AG04450 (cell line): ENCODE data around the gene SHISA9. TPM values are rescaled to one million over a fixed set of nuclear protein-coding genes. Genes with fewer than 3 reads are reported as not detected.

Source experiments
- CTCF ChIA-PET: fragments of 300-600, 350-600 bp; formaldehyde crosslinking; extraction: SDS; loops from one replicate; lab custom pipeline; 2022; ENCODE audit warnings: antibody characterized with exemption, inconsistent platforms; lab: Charles Lee
- POLR2A ChIA-PET: fragments of 350-600 bp; formaldehyde crosslinking; extraction: SDS; loops from one replicate; lab custom pipeline; 2021; ENCODE audit warnings: antibody characterized with exemption, inconsistent platforms; lab: Yijun Ruan, JAX
- DNase-seq: peaks from one replicate; pipeline ENCODE4 v3.0.0-alpha.2; 2011; ENCODE audit warnings: low read depth, low spot score
- H3K27ac ChIP-seq: one replicate; pipeline ENCODE4 v1.5.1; 2012; ENCODE audit warnings: low read depth, low read length, control low read depth
- H3K27me3 ChIP-seq: one replicate; pipeline ENCODE4 v1.6.0; 2012; ENCODE audit warnings: low read length; ENCODE audit not compliant: control insufficient read depth, insufficient read depth
- H3K4me3 ChIP-seq: 2 replicates; pipeline ENCODE4 v1.5.1; 2011; ENCODE audit warnings: mild to moderate bottlenecking, low read depth, low read length, control low read depth
- H3K9me3 ChIP-seq: 2 replicates; pipeline ENCODE4 v1.5.1; 2012; ENCODE audit warnings: low read length; ENCODE audit not compliant: control insufficient read depth, insufficient read depth
- polyA plus RNA-seq: library from polyadenylated mRNA; depleted of rRNA; stranded (reverse); fragments of >200 nt; gene quantifications from 2 replicates; pipeline ENCODE4 v1.2.3, GENCODE V29; 2011
- TF ChIP-seq, protein P1 (sequence below): IDR thresholded peaks from 2 replicates; pipeline ENCODE4 v1.5.1; 2011; ENCODE audit warnings: low read depth, low read length, control low read depth, inconsistent platforms

The SHISA9 gene
- polyA plus RNA-seq, 1 experiment = not detected

DNA sequence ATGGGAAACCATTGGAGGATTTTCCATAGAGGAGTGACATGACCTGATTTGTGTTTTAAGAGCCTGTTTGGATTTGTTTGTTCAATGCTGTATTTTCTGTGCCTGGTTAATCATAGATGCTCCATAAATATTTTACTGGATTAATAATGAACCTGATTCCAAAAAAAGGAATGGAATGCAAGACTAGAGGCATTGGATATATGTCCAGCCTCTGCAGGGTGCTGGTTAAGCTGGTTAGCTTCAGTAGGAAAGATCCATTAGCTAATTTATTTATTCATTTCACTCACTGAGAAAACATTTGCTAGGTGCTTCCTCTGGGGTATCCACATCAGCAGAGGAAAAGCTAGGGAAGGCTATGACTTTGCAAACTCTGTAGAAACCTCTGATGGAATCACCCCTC is 57.7 kb downstream of the SHISA9 start:
- Histone ChIP-seq H3K9me3 (peaks cover 29% of the 10 kb centered on the region), H3K27me3 (no peaks in the 10 kb centered on the region), H3K27ac (no peak overlapping the region), H3K4me3 (no peak overlapping the region)
- TF ChIP-seq, protein P1, sequence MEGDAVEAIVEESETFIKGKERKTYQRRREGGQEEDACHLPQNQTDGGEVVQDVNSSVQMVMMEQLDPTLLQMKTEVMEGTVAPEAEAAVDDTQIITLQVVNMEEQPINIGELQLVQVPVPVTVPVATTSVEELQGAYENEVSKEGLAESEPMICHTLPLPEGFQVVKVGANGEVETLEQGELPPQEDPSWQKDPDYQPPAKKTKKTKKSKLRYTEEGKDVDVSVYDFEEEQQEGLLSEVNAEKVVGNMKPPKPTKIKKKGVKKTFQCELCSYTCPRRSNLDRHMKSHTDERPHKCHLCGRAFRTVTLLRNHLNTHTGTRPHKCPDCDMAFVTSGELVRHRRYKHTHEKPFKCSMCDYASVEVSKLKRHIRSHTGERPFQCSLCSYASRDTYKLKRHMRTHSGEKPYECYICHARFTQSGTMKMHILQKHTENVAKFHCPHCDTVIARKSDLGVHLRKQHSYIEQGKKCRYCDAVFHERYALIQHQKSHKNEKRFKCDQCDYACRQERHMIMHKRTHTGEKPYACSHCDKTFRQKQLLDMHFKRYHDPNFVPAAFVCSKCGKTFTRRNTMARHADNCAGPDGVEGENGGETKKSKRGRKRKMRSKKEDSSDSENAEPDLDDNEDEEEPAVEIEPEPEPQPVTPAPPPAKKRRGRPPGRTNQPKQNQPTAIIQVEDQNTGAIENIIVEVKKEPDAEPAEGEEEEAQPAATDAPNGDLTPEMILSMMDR = no peak
- ChIA-PET CTCF (interaction anchor here (0.6 kb wide), 1 partner anchor 904 kb away, joined by 4 read pairs; no protein-coding TSS in a partner anchor), POLR2A (no interaction called here)
- DNase-seq = no peak

GRCh38 chr16:12961626-12962025 is 60.2 kb downstream of the SHISA9 start:
- H3K27ac ChIP-seq = no peak overlapping the region
- DNase-seq = no peak
- ChIA-PET POLR2A (no interaction called here), CTCF (no interaction called here)
- peaks cover 33% of the 10 kb centered on the region for H3K9me3 ChIP-seq
- H3K4me3 ChIP-seq = no peak overlapping the region
- no peaks in the 10 kb centered on the region for H3K27me3 ChIP-seq
- TF ChIP-seq, protein P1 = no peak

- no peak for DNase-seq
- TF ChIP-seq, protein P1 = no peak
- POLR2A ChIA-PET = no interaction called here
- peaks cover 36% of the 10 kb centered on the region for H3K9me3 ChIP-seq
- H3K4me3 ChIP-seq = no peak overlapping the region
- no peaks in the 10 kb centered on the region for H3K27me3 ChIP-seq
- no peak overlapping the region for H3K27ac ChIP-seq
- CTCF ChIA-PET = no interaction called here
These were observed 63.1 kb downstream of the SHISA9 start for GRCh38 chr16:12964461-12964860.

DNA sequence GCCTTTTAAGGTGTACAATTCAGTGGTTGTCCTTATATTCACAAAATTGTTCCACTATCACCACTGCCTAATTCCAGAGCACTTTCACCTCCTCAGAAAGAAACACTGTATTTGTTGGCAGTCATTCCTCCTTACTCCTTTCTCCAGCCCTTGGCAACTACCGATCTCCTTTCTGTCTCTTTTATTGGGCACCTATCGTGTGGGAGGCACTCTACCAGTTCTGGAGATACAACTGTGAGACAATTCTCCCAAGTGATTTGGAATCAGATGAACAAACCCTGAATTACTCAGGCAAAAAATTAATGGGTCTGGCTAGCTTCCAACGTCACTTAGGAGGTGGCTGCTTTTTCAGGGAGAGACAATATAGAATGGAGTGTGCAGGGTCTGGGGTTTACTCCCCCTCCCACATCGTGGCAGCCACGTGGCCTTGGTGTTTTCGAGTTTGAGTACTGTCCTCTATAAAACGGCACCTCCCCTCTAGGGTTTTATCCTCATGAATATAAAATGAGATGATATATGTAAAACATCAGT is 63.9 kb downstream of the SHISA9 start:
- ChIA-PET POLR2A (no interaction called here), CTCF (no interaction called here)
- TF ChIP-seq, protein P1 = no peak
- H3K9me3 ChIP-seq = peaks cover 34% of the 10 kb centered on the region
- no peaks in the 10 kb centered on the region for H3K27me3 ChIP-seq
- no peak overlapping the region for H3K4me3 ChIP-seq
- DNase-seq = no peak
- H3K27ac ChIP-seq = no peak overlapping the region

- no peaks in the 10 kb centered on the region for H3K27me3 ChIP-seq
- ChIA-PET POLR2A (no interaction called here), CTCF (no interaction called here)
- no peak for DNase-seq
- H3K27ac ChIP-seq = no peak overlapping the region
- H3K4me3 ChIP-seq = no peak overlapping the region
- peaks cover 18% of the 10 kb centered on the region for H3K9me3 ChIP-seq
- TF ChIP-seq, protein P1 = no peak
These were observed 69.8 kb downstream of the SHISA9 start for GRCh38 chr16:12971241-12971640.
